ENCODE measurements around the gene ZNF516.

GRCh38 chr18:76450452-76451395, 44.3 kb downstream of the ZNF516 start:
- TF ChIP-seq EZH2 (IDR thresholded peaks at IDR 0.05; ENCODE audit: insufficient read depth, poor library complexity, severe bottlenecking), result no peak
- TF ChIP-seq EZH2phosphoT487 (IDR thresholded peaks at IDR 0.05; ENCODE audit: insufficient read depth, low read depth), result no peak

All from GM23248 (cell line).